HL-60/S4 (cell line): ENCODE data around the gene TEAD3.

Experiments
- in situ Hi-C: fragments of 300-500 bp; cut with MboI; formaldehyde crosslinking; loops from 2 replicates; pipeline ENCODE4 v1.14.3; 2022; ENCODE audit warnings: low sequenced_read_pairs

TEAD3 gene

GRCh38 chr6:35427435-35427834, 69.4 kb downstream of the TEAD3 start:
- in situ Hi-C loops: no loop called here

DNA sequence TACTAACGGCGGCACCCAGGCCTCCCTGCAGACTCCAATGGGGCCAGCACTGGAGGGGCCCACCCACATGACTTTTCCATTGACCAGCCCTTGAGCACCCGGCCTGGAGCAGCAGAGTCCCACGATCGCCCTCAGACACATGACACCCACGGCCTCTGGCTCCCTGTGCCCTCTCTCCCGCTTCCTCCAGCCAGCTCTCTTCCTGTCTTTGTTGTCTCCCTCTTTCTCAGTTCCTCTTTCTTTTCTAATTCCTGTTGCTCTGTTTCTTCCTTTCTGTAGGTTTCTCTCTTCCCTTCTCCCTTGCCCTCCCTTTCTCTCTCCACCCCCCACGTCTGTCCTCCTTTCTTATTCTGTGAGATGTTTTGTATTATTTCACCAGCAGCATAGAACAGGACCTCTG, 70.8 kb downstream of the TEAD3 start:
- in situ Hi-C loops: no loop called here

- in situ Hi-C loops: no loop called here
Measured at GRCh38 chr6:35425284-35425683, 71.6 kb downstream of the TEAD3 start.
